SU-DHL-6 (cell line): ENCODE data around the gene UPP1.

Experiments used
- EZH2phosphoT487 ChIP-seq: fragments of 200-600 bp; sonication (generic), shearing (Covaris generic); conservative IDR thresholded peaks from 2 replicates; pipeline ENCODE4 v1.6.1; 2018; ENCODE audit warnings: mild to moderate bottlenecking, antibody characterized with exemption, low read length, moderate library complexity, mixed read lengths
- TF ChIP-seq, protein P1 (sequence below): fragments of 200-600 bp; sonication (generic); IDR thresholded peaks from one replicate; pipeline ENCODE4 v1.5.1; 2017; ENCODE audit warnings: antibody characterized with exemption, mild to moderate bottlenecking, low read length, moderate library complexity; ENCODE audit not compliant: insufficient read depth, poor library complexity, severe bottlenecking

- TF ChIP-seq, protein P1, sequence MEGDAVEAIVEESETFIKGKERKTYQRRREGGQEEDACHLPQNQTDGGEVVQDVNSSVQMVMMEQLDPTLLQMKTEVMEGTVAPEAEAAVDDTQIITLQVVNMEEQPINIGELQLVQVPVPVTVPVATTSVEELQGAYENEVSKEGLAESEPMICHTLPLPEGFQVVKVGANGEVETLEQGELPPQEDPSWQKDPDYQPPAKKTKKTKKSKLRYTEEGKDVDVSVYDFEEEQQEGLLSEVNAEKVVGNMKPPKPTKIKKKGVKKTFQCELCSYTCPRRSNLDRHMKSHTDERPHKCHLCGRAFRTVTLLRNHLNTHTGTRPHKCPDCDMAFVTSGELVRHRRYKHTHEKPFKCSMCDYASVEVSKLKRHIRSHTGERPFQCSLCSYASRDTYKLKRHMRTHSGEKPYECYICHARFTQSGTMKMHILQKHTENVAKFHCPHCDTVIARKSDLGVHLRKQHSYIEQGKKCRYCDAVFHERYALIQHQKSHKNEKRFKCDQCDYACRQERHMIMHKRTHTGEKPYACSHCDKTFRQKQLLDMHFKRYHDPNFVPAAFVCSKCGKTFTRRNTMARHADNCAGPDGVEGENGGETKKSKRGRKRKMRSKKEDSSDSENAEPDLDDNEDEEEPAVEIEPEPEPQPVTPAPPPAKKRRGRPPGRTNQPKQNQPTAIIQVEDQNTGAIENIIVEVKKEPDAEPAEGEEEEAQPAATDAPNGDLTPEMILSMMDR, result no peak
- no peak for TF ChIP-seq EZH2phosphoT487
Measured at GRCh38 chr7:48087349-48087748, 1.7 kb upstream of the UPP1 start.
